HepG2 (cell line): ENCODE measurements around the gene SPTSSA. TPM values are rescaled to one million over a fixed set of nuclear protein-coding genes. Genes with fewer than 3 reads are reported as not detected.

Experiments used
- ATAC-seq: fragments of 200-7000 bp; cut with Tn5 transposase; 3 replicates; pipeline ENCODE4 v1.9.1; 2020; ENCODE audit warnings: mild to moderate bottlenecking, moderate library complexity
- BruUV-seq: library from RNA; stranded (reverse); fragments of 400-500 nt; replicated peaks from 2 replicates; lab custom pipeline; 2021; lab: Mats Ljungman, UMichigan
- CTCF ChIA-PET: fragments of 300-600 bp; formaldehyde crosslinking; extraction: SDS; loops from one replicate; lab custom pipeline; 2021; ENCODE audit warnings: low total read pairs, inconsistent platforms, low intra/inter-chr PET ratio; lab: Yijun Ruan, JAX
- POLR2A ChIA-PET: fragments of 350-600 bp; sonication (Branson Sonifier 250); formaldehyde crosslinking; loops from one replicate; lab custom pipeline; 2020; ENCODE audit warnings: antibody characterized with exemption, inconsistent platforms; lab: Yijun Ruan, JAX
- DNase-seq: peaks from one replicate; pipeline ENCODE4 v3.0.0-alpha.2; 2015; ENCODE audit warnings: low spot score
- FAIRE-seq: peaks from 3 replicates; lab custom pipeline; 2011; peaks lifted over from hg19 to GRCh38; lab: Jason Lieb, UNC
- H2AFZ ChIP-seq: one replicate; pipeline ENCODE4 v1.6.1; 2011; ENCODE audit warnings: low read length, inconsistent platforms
- H3K27ac ChIP-seq: fragments of 300-600 bp; 3 replicates; pipeline ENCODE4 v1.8.0; 2011; ENCODE audit warnings: mixed run types, mild to moderate bottlenecking, mixed read lengths, low read length, inconsistent platforms; ENCODE audit not compliant: insufficient read depth; ENCODE audit errors: extremely low read length
- H3K27me3 ChIP-seq, 2 experiments: fragments of 200-600 bp in 1 of 2; 2 replicates in 1 of 2; 3 replicates in 1 of 2; pipeline versions ENCODE4 v1.6.0 to v1.8.0; 2011; ENCODE audit warnings: low read length in 2 of 2, mild to moderate bottlenecking in 2 of 2, moderate library complexity in 2 of 2, inconsistent platforms in 1 of 2; ENCODE audit not compliant: insufficient read depth in 2 of 2, control insufficient read depth in 1 of 2
- H3K36me3 ChIP-seq, 2 experiments: fragments of 200-600 bp in 1 of 2; replicated peaks in 1 of 2; 2 replicates in 1 of 2; 3 replicates in 1 of 2; pipeline versions ENCODE4 v1.5.1 to v1.8.0; 2011; ENCODE audit warnings: low read length in 2 of 2, inconsistent platforms in 1 of 2; ENCODE audit not compliant: insufficient read depth in 2 of 2, control insufficient read depth in 1 of 2
- H3K4me1 ChIP-seq: 2 replicates; pipeline ENCODE4 v1.5.1; 2012; ENCODE audit warnings: low read length, inconsistent platforms; ENCODE audit not compliant: insufficient read depth
- H3K4me2 ChIP-seq: 2 replicates; pipeline ENCODE4 v1.6.0; 2011; ENCODE audit warnings: low read depth, low read length, inconsistent platforms
- H3K4me3 ChIP-seq, 3 experiments: fragments of 200-600 bp in 1 of 3; sonication (generic), shearing (Covaris generic) in 1 of 3; replicated peaks in 1 of 3; 2 replicates each; pipeline ENCODE4 v1.5.1; 2011 to 2016; ENCODE audit warnings: low read length in 3 of 3, inconsistent platforms in 2 of 3, low read depth in 2 of 3, mild to moderate bottlenecking in 2 of 3, control low read depth in 1 of 3, mixed read lengths in 1 of 3; ENCODE audit not compliant: insufficient read depth in 1 of 3
- H3K79me2 ChIP-seq: one replicate; pipeline ENCODE4 v1.6.1; 2011; ENCODE audit warnings: low read length, inconsistent platforms; ENCODE audit not compliant: insufficient read depth
- H3K9ac ChIP-seq: 2 replicates; pipeline ENCODE4 v1.6.0; 2011; ENCODE audit warnings: mild to moderate bottlenecking, low read depth, low read length, inconsistent platforms; ENCODE audit not compliant: insufficient read depth
- H3K9me3 ChIP-seq: 2 replicates; pipeline ENCODE4 v1.5.1; 2012; ENCODE audit warnings: mild to moderate bottlenecking, low read length
- H4K20me1 ChIP-seq: 2 replicates; pipeline ENCODE4 v1.6.0; 2011; ENCODE audit warnings: inconsistent platforms, mild to moderate bottlenecking, low read length, moderate library complexity; ENCODE audit not compliant: insufficient read depth
- ATF7 ChIP-seq, 2 experiments: fragments of 450-650 bp in 1 of 2; sonication (generic) in 1 of 2; formaldehyde crosslinking in 1 of 2; IDR thresholded peaks; 2 replicates each; pipeline versions ENCODE4 v1.4.0 to v1.6.1; 2016 to 2020; ENCODE audit warnings: antibody characterized with exemption in 1 of 2, mild to moderate bottlenecking in 1 of 2, missing genetic modification reagents in 1 of 2
- HNRNPK ChIP-seq: fragments of 200-400 bp; formaldehyde crosslinking; IDR thresholded peaks from 2 replicates; pipeline ENCODE4 v1.6.1; 2018; ENCODE audit warnings: low read length, low read depth, moderate library complexity, mild to moderate bottlenecking; ENCODE audit not compliant: poor library complexity, severe bottlenecking
- PPARG ChIP-seq: conservative IDR thresholded peaks from 2 replicates; pipeline ENCODE4 v1.6.1; 2016; ENCODE audit warnings: missing biosample characterization, missing genetic modification reagents
- RFXANK ChIP-seq: IDR thresholded peaks from 2 replicates; pipeline ENCODE4 v1.6.1; 2016
- TBP ChIP-seq: sonication (generic); formaldehyde crosslinking; IDR thresholded peaks from 2 replicates; pipeline ENCODE4 v1.5.0; 2020; ENCODE audit warnings: missing genetic modification reagents
- ZNF382 ChIP-seq: sonication (generic); formaldehyde crosslinking; IDR thresholded peaks from 2 replicates; pipeline ENCODE4 v1.5.0; 2020; ENCODE audit warnings: missing genetic modification reagents, mild to moderate bottlenecking, borderline replicate concordance
- ZNF431 ChIP-seq: sonication (generic); formaldehyde crosslinking; IDR thresholded peaks from 2 replicates; pipeline ENCODE4 v1.9.0; 2022; ENCODE audit warnings: missing genetic modification reagents, low read depth, mild to moderate bottlenecking, borderline replicate concordance
- WGBS: methylation state at CpG from one replicate; pipeline ENCODE4 v1.1.6; 2017; ENCODE audit warnings: low lambda C conversion rate; 5-methylcytosine and 5-hydroxymethylcytosine counted together
- in situ Hi-C: cut with HindIII; loops from 2 replicates; pipeline ENCODE4 v1.10.0; 2017; ENCODE audit warnings: low pct_unique_long_range_greater_than_20kb; ENCODE audit not compliant: extremely low pct_ligation_motif_present
- intact Hi-C: fragments of 100-400 bp; cut with micrococcal nuclease; formaldehyde crosslinking; loops from one replicate; pipeline ENCODE4 v1.10.0; 2022; ENCODE audit not compliant: unreplicated experiment
- polyA plus RNA-seq, 8 experiments: library from polyadenylated mRNA; depleted of rRNA in 3 of 8; stranded (reverse) in 7 of 8; unstranded in 1 of 8; fragments of >200 nt; fragmentation: Illumina TruSeq in 4 of 8; extraction: Trizol in 4 of 8; gene quantifications; 2 replicates each; pipeline versions ENCODE4 v1.2.1 to v1.2.3, GENCODE V29; 2011 to 2016; ENCODE audit warnings: low read depth in 4 of 8, missing spikeins in 1 of 8, mixed read lengths in 1 of 8; ENCODE audit not compliant: insufficient read depth in 1 of 8
- total RNA-seq, 5 experiments: library from RNA; depleted of rRNA; stranded (reverse); fragments of >200 nt; fragmentation: Illumina TruSeq; extraction: Trizol; gene quantifications; 2 replicates each; pipeline ENCODE4 v1.2.3, GENCODE V29; 2016; ENCODE audit warnings: low read depth in 1 of 5
- TF ChIP-seq, protein P1 (sequence below): IDR thresholded peaks from 2 replicates; pipeline ENCODE4 v1.6.1; 2016; ENCODE audit warnings: low read depth, borderline replicate concordance
- TF ChIP-seq, protein P2 (sequence below): sonication (generic); formaldehyde crosslinking; IDR thresholded peaks from 2 replicates; pipeline ENCODE4 v1.4.0; 2020; ENCODE audit warnings: mild to moderate bottlenecking, missing genetic modification reagents

The SPTSSA gene
- total and polyA plus RNA-seq, 2 of the 13 experiments (the other 11 are each of a cell fraction or from before 2014, with no cell fraction given), result 19.1 to 86.1 TPM

DNA sequence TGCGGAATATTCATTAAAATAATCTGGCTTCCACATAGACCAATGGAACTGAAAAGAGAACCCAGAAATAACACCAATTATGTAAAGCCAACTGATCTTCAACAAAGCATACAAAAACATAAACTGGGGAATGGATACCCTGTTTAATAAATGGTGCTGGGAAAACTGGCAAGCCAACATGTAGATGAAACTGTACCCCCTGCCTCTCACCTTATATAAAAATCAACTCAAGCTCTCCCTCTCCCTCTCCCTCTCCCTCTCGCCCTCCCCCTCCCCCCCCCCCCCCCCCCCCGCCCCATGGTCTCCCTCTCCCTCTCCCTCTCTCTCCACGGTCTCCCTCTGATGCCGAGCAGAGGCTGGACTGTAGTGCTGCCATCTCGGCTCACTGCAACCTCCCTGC is 13.1 kb upstream of the SPTSSA start:
- H3K27me3 ChIP-seq, result peaks cover 0 to 1% of the 10 kb centered on the region in 2 experiments; a peak in 1 of 5 replicates
- intact Hi-C loops, result no loop called here
- CTCF ChIA-PET, result no interaction called here
- H3K4me2 ChIP-seq, result no peak overlapping the region
- H2AFZ ChIP-seq, result no peak overlapping the region
- no peak for DNase-seq
- in situ Hi-C loops, result no loop called here
- no peaks in the 10 kb centered on the region for H3K36me3 ChIP-seq
- no peak overlapping the region for H3K27ac ChIP-seq
- FAIRE-seq, result no peak
- H4K20me1 ChIP-seq, result no peaks in the 10 kb centered on the region
- H3K9ac ChIP-seq, result no peak overlapping the region
- H3K9me3 ChIP-seq, result no peaks in the 10 kb centered on the region
- WGBS, result 38% methylated on average over 6 of the region's 6 CpGs
- POLR2A ChIA-PET, result interaction anchor here (1.2 kb wide), 1 partner anchor 12 kb away, joined by 3 read pairs; the partner anchor contains the start of gene SPTSSA
- no peak overlapping the region for H3K4me3 ChIP-seq
- no peaks in the 10 kb centered on the region for H3K4me1 ChIP-seq
- ATAC-seq, result no peak
- BruUV-seq, result no TSS peak
- TF ChIP-seq HNRNPK (peak; percentile 92), RFXANK (no peak)
- H3K79me2 ChIP-seq, result no peaks in the 10 kb centered on the region

DNA sequence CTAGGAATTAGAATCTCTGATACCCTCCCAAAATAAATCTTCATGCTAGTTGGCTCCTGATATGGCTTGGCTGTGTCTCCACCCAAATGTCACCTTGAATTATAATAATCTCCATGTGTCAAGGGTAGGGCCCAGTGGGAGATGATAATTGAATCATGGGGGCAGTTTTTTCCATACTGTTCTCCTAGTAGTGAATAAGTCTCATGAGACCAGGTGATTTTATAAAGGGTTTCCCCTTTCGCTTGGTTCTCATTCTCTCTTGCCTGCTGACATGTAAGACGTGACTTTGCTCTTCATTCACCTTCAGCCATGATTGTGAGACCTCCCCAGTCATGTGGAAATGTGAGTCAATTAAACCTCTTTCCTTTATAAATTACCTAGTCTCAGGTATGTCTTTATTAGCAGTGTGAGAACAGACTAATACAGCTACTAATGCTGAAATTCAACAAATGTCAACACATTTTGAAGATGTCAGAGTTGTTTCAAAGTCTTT is 12.2 kb upstream of the SPTSSA start:
- Histone ChIP-seq H3K4me3 (no peak overlapping the region), H3K4me2 (no peak overlapping the region), H3K27me3 (peaks cover 0 to 1% of the 10 kb centered on the region in 2 experiments; a peak in 1 of 5 replicates), H3K79me2 (no peaks in the 10 kb centered on the region), H3K9me3 (no peaks in the 10 kb centered on the region), H2AFZ (no peak overlapping the region), H3K36me3 (no peaks in the 10 kb centered on the region), H3K9ac (no peak overlapping the region), H4K20me1 (no peaks in the 10 kb centered on the region), H3K27ac (no peak overlapping the region), H3K4me1 (peaks cover 5% of the 10 kb centered on the region)
- TF ChIP-seq ATF7 (IDR thresholded peaks at IDR 0.05), result no peak
- TF ChIP-seq ATF7 (CRISPR knock-in tag; IDR thresholded peaks at IDR 0.05), result no peak
- TF ChIP-seq, protein P1, sequence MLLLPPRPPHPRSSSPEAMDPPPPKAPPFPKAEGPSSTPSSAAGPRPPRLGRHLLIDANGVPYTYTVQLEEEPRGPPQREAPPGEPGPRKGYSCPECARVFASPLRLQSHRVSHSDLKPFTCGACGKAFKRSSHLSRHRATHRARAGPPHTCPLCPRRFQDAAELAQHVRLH (CRISPR knock-in tag), result no peak
- no peak for TF ChIP-seq TBP (CRISPR knock-in tag)
- TF ChIP-seq, protein P2, sequence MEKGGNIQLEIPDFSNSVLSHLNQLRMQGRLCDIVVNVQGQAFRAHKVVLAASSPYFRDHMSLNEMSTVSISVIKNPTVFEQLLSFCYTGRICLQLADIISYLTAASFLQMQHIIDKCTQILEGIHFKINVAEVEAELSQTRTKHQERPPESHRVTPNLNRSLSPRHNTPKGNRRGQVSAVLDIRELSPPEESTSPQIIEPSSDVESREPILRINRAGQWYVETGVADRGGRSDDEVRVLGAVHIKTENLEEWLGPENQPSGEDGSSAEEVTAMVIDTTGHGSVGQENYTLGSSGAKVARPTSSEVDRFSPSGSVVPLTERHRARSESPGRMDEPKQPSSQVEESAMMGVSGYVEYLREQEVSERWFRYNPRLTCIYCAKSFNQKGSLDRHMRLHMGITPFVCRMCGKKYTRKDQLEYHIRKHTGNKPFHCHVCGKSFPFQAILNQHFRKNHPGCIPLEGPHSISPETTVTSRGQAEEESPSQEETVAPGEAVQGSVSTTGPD (CRISPR knock-in tag), result no peak
- peak; percentile 97 for TF ChIP-seq ZNF431 (CRISPR knock-in tag)
- no peak for TF ChIP-seq ZNF382 (CRISPR knock-in tag)
- no peak for TF ChIP-seq PPARG (CRISPR knock-in tag)
- DNase-seq (no peak), FAIRE-seq (no peak), ATAC-seq (no peak)
- ChIA-PET POLR2A (interaction anchor here (1.2 kb wide), 1 partner anchor 12 kb away, joined by 3 read pairs; the partner anchor contains the start of gene SPTSSA), CTCF (no interaction called here)
- in situ Hi-C loops, result loop anchor here (25.0 kb wide), 1 partner anchor 437 kb away; no protein-coding TSS in a partner anchor
- WGBS, result 34% methylated on average over 2 of the region's 2 CpGs
- intact Hi-C loops, result no loop called here
- BruUV-seq, result no TSS peak
